PC-3 (cell line): ENCODE measurements around the gene FAM114A1. TPM values are rescaled to one million over a fixed set of nuclear protein-coding genes. Genes with fewer than 3 reads are reported as not detected.
"Not testable (repeated sequence)": the region's sequence is repeated elsewhere in the genome, so short reads cannot be mapped to it uniquely, and the experiment has no call there.

ENCODE experiments used
- ATAC-seq: fragments of 200-7000 bp; cut with Tn5 transposase; 2 replicates; pipeline ENCODE4 v1.9.1; 2020; ENCODE audit warnings: mild to moderate bottlenecking, moderate library complexity
- BruUV-seq: library from RNA; stranded (reverse); fragments of 400-500 nt; replicated peaks from 2 replicates; lab custom pipeline; 2021; lab: Mats Ljungman, UMichigan
- CTCF ChIA-PET: fragments of 300-600 bp; sonication (Branson Sonifier 250); formaldehyde crosslinking; loops from one replicate; lab custom pipeline; 2022; ENCODE audit warnings: antibody characterized with exemption; lab: Charles Lee
- POLR2A ChIA-PET: fragments of 300-600 bp; sonication (Branson Sonifier 250); formaldehyde crosslinking; loops from one replicate; lab custom pipeline; 2022; ENCODE audit warnings: antibody characterized with exemption; ENCODE audit not compliant: unreplicated experiment; lab: Charles Lee
- DNase-seq: peaks from one replicate; pipeline ENCODE4 v3.0.0-alpha.2; 2015
- H2AFZ ChIP-seq: fragments of 300-600 bp; sonication (generic); 2 replicates; pipeline ENCODE4 v1.6.0; 2016; ENCODE audit warnings: antibody characterized with exemption, low read length
- H3F3A ChIP-seq: fragments of 300-600 bp; sonication (generic); one replicate; pipeline ENCODE4 v1.6.0; 2017; ENCODE audit warnings: antibody characterized with exemption, low read length, control low read depth, mild to moderate bottlenecking; ENCODE audit not compliant: unreplicated experiment
- H3K27ac ChIP-seq: fragments of 300-600 bp; sonication (generic); 2 replicates; pipeline ENCODE4 v1.5.1; 2016; ENCODE audit warnings: mild to moderate bottlenecking, low read length
- H3K27me3 ChIP-seq: fragments of 300-600 bp; sonication (generic); 2 replicates; pipeline ENCODE4 v1.6.1; 2016; ENCODE audit warnings: low read length, mixed read lengths
- H3K36me3 ChIP-seq: fragments of 300-600 bp; sonication (generic); 2 replicates; pipeline ENCODE4 v1.6.1; 2016; ENCODE audit warnings: low read depth, mixed run types, low read length, mixed read lengths
- H3K4me1 ChIP-seq: fragments of 300-600 bp; sonication (generic); 2 replicates; pipeline ENCODE4 v1.5.1; 2016; ENCODE audit warnings: low read length; ENCODE audit not compliant: insufficient read depth
- H3K4me2 ChIP-seq: fragments of 300-600 bp; sonication (generic); 2 replicates; pipeline ENCODE4 v1.6.0; 2016; ENCODE audit warnings: low read length
- H3K4me3 ChIP-seq: fragments of 300-600 bp; sonication (generic); 2 replicates; pipeline ENCODE4 v1.5.1; 2016; ENCODE audit warnings: mild to moderate bottlenecking, low read length, mixed read lengths
- H3K79me2 ChIP-seq: fragments of 300-600 bp; sonication (generic); 2 replicates; pipeline ENCODE4 v1.6.1; 2017; ENCODE audit warnings: low read length, mixed read lengths
- H3K9ac ChIP-seq: fragments of 300-600 bp; sonication (generic); 2 replicates; pipeline ENCODE4 v1.6.0; 2016; ENCODE audit warnings: mild to moderate bottlenecking, low read length
- H3K9me2 ChIP-seq: fragments of 300-600 bp; sonication (generic); replicated peaks from 2 replicates; pipeline ENCODE4 v1.6.1; 2016; ENCODE audit warnings: mixed run types, low read length, mixed read lengths
- H3K9me3 ChIP-seq: fragments of 300-600 bp; sonication (generic); 2 replicates; pipeline ENCODE4 v1.6.1; 2016; ENCODE audit warnings: low read length, mixed read lengths
- H4K20me1 ChIP-seq: fragments of 300-600 bp; sonication (generic); 2 replicates; pipeline ENCODE4 v1.6.1; 2016; ENCODE audit warnings: low read length, mixed read lengths
- CTCF ChIP-seq: fragments of 300-600 bp; sonication (generic); conservative IDR thresholded peaks from 2 replicates; pipeline ENCODE4 v1.5.1; 2017; ENCODE audit warnings: antibody characterized with exemption, low read depth, mild to moderate bottlenecking, low read length
- EZH2 ChIP-seq: fragments of 300-600 bp; sonication (generic); IDR thresholded peaks from one replicate; pipeline ENCODE4 v1.6.1; 2017; ENCODE audit warnings: antibody characterized with exemption, mild to moderate bottlenecking, low read length; ENCODE audit not compliant: unreplicated experiment
- EZH2phosphoT487 ChIP-seq: fragments of 300-600 bp; sonication (generic); IDR thresholded peaks from 2 replicates; pipeline ENCODE4 v1.6.1; 2018; ENCODE audit warnings: mild to moderate bottlenecking, antibody characterized with exemption, low read length, borderline replicate concordance
- intact Hi-C: fragments of 100-400 bp; cut with micrococcal nuclease; formaldehyde crosslinking; loops from 2 replicates; pipeline ENCODE4 v1.9.0; 2023
- total RNA-seq: library from RNA; depleted of rRNA; stranded (reverse); fragments of >200 nt; gene quantifications from 2 replicates; pipeline ENCODE4 v1.2.3, GENCODE V29; 2014

FAM114A1 gene
- total RNA-seq, 1 experiment from 2014 or later, result 25.0 TPM

GRCh38 chr4:38909015-38909414 lies 41.4 kb downstream of the FAM114A1 start:
- H3K79me2 ChIP-seq, result no peaks in the 10 kb centered on the region
- no TSS peak for BruUV-seq
- ATAC-seq, result no peak
- no peaks in the 10 kb centered on the region for H3K9me3 ChIP-seq
- intact Hi-C loops, result no loop called here
- H3K4me3 ChIP-seq, result no peak overlapping the region
- no peak for DNase-seq
- TF ChIP-seq CTCF (no peak), EZH2 (no peak), EZH2phosphoT487 (no peak)
- H3K27ac ChIP-seq, result no peak overlapping the region
- H3K4me2 ChIP-seq, result no peak overlapping the region
- no peak overlapping the region for H2AFZ ChIP-seq
- peaks cover 6% of the 10 kb centered on the region; the same call in 1 of the 2 replicates for H3K36me3 ChIP-seq
- H3F3A ChIP-seq, result no peaks in the 10 kb centered on the region
- H3K9ac ChIP-seq, result no peak overlapping the region
- ChIA-PET POLR2A (no interaction called here), CTCF (no interaction called here)
- no peaks in the 10 kb centered on the region for H4K20me1 ChIP-seq
- H3K4me1 ChIP-seq, result no peaks in the 10 kb centered on the region
- H3K27me3 ChIP-seq, result no peaks in the 10 kb centered on the region
- H3K9me2 ChIP-seq, result no peaks in the 10 kb centered on the region

- no peaks in the 10 kb centered on the region for H3K9me2 ChIP-seq
- ATAC-seq, result no peak
- POLR2A ChIA-PET, result no interaction called here
- no peaks in the 10 kb centered on the region for H3K9me3 ChIP-seq
- H3K9ac ChIP-seq, result no peak overlapping the region
- no peaks in the 10 kb centered on the region for H3K4me1 ChIP-seq
- BruUV-seq, result no TSS peak
- no peak overlapping the region for H3K27ac ChIP-seq
- H3K79me2 ChIP-seq, result no peaks in the 10 kb centered on the region
- no peak for TF ChIP-seq EZH2phosphoT487
- no peak for TF ChIP-seq CTCF
- TF ChIP-seq EZH2, result no peak
- intact Hi-C loops, result no loop called here
- H2AFZ ChIP-seq, result no peak overlapping the region
- no peak overlapping the region for H3K4me3 ChIP-seq
- H3K27me3 ChIP-seq, result no peaks in the 10 kb centered on the region
- H3F3A ChIP-seq, result no peaks in the 10 kb centered on the region
- no peaks in the 10 kb centered on the region for H4K20me1 ChIP-seq
- CTCF ChIA-PET, result no interaction called here
- no peak for DNase-seq
- peaks cover 6% of the 10 kb centered on the region; the same call in 1 of the 2 replicates for H3K36me3 ChIP-seq
- H3K4me2 ChIP-seq, result no peak overlapping the region
Measured at GRCh38 chr4:38911257-38911656, 43.7 kb downstream of the FAM114A1 start.

GRCh38 chr4:38914854-38915253 lies 47.2 kb downstream of the FAM114A1 start:
- ATAC-seq, result no peak
- H3K36me3 ChIP-seq, result no peaks in the 10 kb centered on the region
- H3K27ac ChIP-seq, result no peak overlapping the region
- no TSS peak for BruUV-seq
- TF ChIP-seq CTCF, result no peak
- TF ChIP-seq EZH2phosphoT487, result no peak
- TF ChIP-seq EZH2, result no peak
- no peak overlapping the region for H2AFZ ChIP-seq
- H3K9me3 ChIP-seq, result no peaks in the 10 kb centered on the region
- no peak overlapping the region for H3K4me2 ChIP-seq
- H3K79me2 ChIP-seq, result no peaks in the 10 kb centered on the region
- no peaks in the 10 kb centered on the region for H3K4me1 ChIP-seq
- H3K9ac ChIP-seq, result no peak overlapping the region
- no peaks in the 10 kb centered on the region for H3F3A ChIP-seq
- POLR2A ChIA-PET, result no interaction called here
- intact Hi-C loops, result no loop called here
- no peaks in the 10 kb centered on the region for H3K9me2 ChIP-seq
- H3K4me3 ChIP-seq, result no peak overlapping the region
- CTCF ChIA-PET, result no interaction called here
- no peaks in the 10 kb centered on the region for H3K27me3 ChIP-seq
- no peak for DNase-seq
- H4K20me1 ChIP-seq, result no peaks in the 10 kb centered on the region

GRCh38 chr4:38916267-38916666 lies 48.7 kb downstream of the FAM114A1 start:
- intact Hi-C loops, H3K36me3 ChIP-seq, H2AFZ ChIP-seq, H3K9ac ChIP-seq, H3K27me3 ChIP-seq, H3K79me2 ChIP-seq, H4K20me1 ChIP-seq, H3K9me3 ChIP-seq, DNase-seq, ATAC-seq, H3K4me2 ChIP-seq, H3K27ac ChIP-seq, H3K4me1 ChIP-seq, H3F3A ChIP-seq, BruUV-seq, H3K4me3 ChIP-seq, H3K9me2 ChIP-seq: not testable (repeated sequence)
- POLR2A ChIA-PET, result interaction anchor here (0.6 kb wide), 1 partner anchor 127 kb away, joined by 8 read pairs; no protein-coding TSS in a partner anchor
- CTCF ChIA-PET, result interaction anchor here (0.5 kb wide), 1 partner anchor 425 kb away, joined by 3 read pairs; no protein-coding TSS in a partner anchor
